IPS-18a (cell line): Measurements from ENCODE around the gene AEN.

ENCODE experiments used
- H3K27ac ChIP-seq: one replicate; pipeline ENCODE4 v1.5.1; 2013; ENCODE audit warnings: low read length
- H3K27me3 ChIP-seq: one replicate; pipeline ENCODE4 v1.6.1; 2013; ENCODE audit warnings: mild to moderate bottlenecking, low read length; ENCODE audit not compliant: control insufficient read depth, insufficient read depth
- H3K36me3 ChIP-seq: one replicate; pipeline ENCODE4 v1.6.1; 2013; ENCODE audit warnings: low read depth, low read length; ENCODE audit not compliant: control insufficient read depth
- H3K4me1 ChIP-seq: one replicate; pipeline ENCODE4 v1.6.1; 2013; ENCODE audit warnings: low read depth, low read length; ENCODE audit not compliant: control insufficient read depth
- H3K4me3 ChIP-seq: one replicate; pipeline ENCODE4 v1.5.1; 2013; ENCODE audit warnings: low read length
- H3K9ac ChIP-seq: one replicate; pipeline ENCODE4 v1.6.1; 2013; ENCODE audit warnings: mild to moderate bottlenecking, low read length, moderate library complexity
- H3K9me3 ChIP-seq: one replicate; pipeline ENCODE4 v1.6.1; 2013; ENCODE audit warnings: low read depth, low read length; ENCODE audit not compliant: control insufficient read depth

The AEN gene

DNA sequence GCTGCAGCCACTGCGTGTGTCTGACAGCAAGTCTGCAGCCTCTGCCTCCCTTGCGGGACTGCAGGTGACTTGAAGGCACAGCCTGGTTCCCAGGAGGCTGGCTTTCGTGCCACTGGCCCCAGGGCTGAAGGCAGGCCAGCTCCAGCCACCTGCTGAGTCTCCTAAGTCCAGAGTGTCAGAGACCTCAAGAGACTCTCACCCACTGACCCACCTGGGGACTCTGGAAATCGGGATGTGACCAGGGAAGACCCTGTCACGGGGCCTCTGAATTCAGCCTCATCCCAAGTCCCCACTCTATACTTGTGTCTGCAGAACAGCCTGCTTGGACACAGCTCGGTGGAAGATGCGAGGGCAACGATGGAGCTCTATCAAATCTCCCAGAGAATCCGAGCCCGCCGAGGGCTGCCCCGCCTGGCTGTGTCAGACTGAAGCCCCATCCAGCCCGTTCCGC, 34.0 kb downstream of the AEN start:
- H3K9ac ChIP-seq: no peak overlapping the region
- H3K27ac ChIP-seq: no peak overlapping the region
- H3K4me1 ChIP-seq: peaks cover 13% of the 10 kb centered on the region
- no peaks in the 10 kb centered on the region for H3K36me3 ChIP-seq
- no peaks in the 10 kb centered on the region for H3K9me3 ChIP-seq
- no peaks in the 10 kb centered on the region for H3K27me3 ChIP-seq
- no peak overlapping the region for H3K4me3 ChIP-seq

DNA sequence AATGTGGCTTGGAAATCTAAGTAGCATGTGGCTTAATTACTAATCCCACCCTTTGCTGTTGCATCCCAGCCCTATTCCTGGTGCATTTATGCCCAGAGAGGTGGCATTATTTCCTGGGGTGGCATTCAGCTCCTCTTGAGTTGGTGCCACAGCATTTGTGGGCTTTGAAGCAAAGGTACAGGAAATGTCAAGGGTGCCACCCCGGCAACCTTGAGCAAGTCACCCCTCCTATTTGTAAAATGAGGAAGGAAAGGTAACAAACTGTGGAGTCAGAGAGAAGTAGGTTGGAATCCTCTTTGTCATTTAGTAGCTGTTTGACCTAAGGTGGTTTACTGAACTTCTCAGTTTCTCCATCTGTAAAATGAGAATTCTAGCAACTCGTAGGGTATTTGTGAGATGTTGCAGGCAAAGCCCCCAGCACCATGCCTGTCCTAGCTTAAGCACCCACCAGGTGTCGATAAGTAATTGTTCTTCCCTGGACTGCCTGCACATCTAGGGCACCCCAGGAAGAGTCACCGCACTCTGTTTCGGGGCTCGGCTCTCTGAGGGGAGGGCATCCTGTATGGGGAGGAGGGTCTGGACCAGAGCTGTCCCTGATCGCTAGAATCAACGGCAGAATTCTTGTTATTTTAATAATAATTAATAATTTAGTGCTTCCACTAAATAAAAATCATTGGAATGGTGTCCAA, 34.8 kb downstream of the AEN start:
- Histone ChIP-seq H3K36me3 (no peaks in the 10 kb centered on the region), H3K9ac (no peak overlapping the region), H3K27me3 (no peaks in the 10 kb centered on the region), H3K27ac (no peak overlapping the region), H3K9me3 (no peaks in the 10 kb centered on the region), H3K4me1 (peaks cover 13% of the 10 kb centered on the region), H3K4me3 (no peak overlapping the region)

DNA sequence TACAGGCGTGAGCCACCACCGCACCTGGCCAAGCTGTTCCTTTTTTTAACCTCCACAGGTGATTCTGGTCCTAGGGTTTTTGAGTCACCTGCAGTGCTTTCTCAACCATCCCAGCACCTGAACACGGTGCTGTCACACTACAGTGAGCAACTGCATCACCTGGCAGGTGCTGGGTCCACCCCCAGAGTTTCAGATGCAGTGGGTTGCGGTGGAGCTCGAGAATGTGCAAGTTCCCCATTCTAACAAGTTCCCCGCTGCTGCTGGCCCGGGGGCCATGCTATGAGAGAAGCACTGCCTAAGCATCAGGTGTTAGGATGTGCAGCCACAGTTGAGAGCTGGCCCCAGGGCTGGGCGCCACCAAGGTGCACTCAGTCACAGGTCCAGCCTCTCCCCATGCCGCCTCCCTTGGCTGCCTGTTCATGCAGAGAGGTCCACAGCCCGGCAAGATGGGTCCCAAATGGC, 35.7 kb downstream of the AEN start:
- Histone ChIP-seq H3K27ac (no peak overlapping the region), H3K9me3 (no peaks in the 10 kb centered on the region), H3K36me3 (no peaks in the 10 kb centered on the region), H3K4me3 (no peak overlapping the region), H3K4me1 (peaks cover 9% of the 10 kb centered on the region), H3K27me3 (no peaks in the 10 kb centered on the region), H3K9ac (no peak overlapping the region)

DNA sequence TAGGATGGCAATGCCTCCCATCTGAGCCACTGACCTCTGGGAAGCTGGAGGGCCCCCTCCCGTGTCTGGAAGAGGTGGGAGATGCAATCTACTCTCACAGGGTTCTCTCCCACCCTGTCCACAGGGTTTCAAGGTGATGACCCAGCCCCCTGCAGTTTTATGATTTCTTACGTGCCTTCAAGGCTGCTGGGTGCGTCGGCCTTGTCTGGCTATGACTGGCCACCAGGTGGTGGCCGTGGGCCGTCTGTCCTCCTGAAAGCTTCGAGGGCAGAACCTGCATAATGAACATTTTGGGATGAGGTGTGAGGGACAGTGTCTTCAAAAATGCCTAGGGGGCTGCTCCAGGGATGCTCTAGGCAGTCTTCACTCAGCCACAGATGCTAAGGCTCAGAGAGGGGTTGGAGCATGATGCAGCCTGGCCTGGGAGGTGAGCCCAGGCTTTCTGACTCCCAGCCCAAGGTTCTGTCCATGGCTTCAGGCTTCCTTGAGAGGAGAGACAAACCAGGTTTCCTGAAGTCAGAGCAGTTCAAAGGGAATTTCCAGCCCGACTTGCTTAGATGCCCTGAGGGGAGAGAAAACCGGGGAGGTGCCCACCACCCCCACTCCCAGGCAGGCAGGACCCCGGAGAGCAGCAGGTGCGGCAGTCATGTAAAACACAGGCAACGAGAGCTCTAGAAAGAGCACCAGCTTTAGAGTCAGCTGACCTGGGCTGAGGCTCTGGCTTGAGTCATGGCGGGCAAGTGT, 36.4 kb downstream of the AEN start:
- Histone ChIP-seq H3K27ac (no peak overlapping the region), H3K4me1 (peaks cover 9% of the 10 kb centered on the region), H3K4me3 (no peak overlapping the region), H3K36me3 (no peaks in the 10 kb centered on the region), H3K9ac (no peak overlapping the region), H3K27me3 (no peaks in the 10 kb centered on the region), H3K9me3 (no peaks in the 10 kb centered on the region)

DNA sequence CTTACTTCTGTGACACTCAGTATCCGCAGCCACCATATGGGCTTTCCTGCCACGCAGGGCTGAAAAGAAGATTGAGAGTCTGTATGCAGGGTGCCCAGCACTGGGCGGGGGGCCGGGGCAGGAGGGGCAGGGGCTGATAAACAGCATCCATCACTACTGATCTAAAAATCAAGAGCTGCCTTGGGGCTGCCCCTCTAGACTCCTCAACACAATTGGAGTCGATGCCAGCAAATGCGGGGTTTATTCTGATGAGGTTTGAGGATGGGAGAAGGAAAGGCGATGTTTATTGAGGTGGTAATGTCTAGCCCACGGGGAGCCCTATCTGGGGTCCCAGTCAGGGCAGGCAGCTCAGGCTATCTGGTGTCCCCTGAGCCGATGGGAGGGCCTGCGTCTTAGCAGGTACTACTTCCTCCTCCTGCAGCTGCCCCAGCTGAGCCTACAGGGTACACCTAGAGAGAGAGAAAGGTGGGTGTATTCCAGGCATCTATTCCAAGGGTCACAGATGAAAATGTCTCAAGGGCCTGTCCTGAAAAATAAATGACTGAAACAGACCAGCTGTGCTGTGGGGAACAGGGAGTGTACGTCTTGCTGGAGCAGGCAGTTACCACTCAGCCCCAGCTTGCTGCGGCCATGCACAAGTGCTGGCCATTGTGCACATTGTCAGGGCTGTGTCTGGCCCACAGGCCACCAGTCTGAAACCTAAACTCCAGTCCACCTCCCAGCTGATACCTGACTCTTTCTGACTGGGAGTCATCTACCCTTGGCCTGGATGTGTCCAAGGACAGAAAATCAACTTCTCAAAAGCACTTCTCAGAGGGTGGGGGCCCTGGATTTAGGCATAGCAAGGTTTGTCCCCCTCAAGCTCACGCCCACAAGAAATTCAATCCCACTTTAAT, 37.2 kb downstream of the AEN start:
- H3K27me3 ChIP-seq: no peaks in the 10 kb centered on the region
- H3K36me3 ChIP-seq: no peaks in the 10 kb centered on the region
- no peak overlapping the region for H3K9ac ChIP-seq
- no peaks in the 10 kb centered on the region for H3K9me3 ChIP-seq
- peaks cover 5% of the 10 kb centered on the region for H3K4me1 ChIP-seq
- H3K27ac ChIP-seq: no peak overlapping the region
- no peak overlapping the region for H3K4me3 ChIP-seq

DNA sequence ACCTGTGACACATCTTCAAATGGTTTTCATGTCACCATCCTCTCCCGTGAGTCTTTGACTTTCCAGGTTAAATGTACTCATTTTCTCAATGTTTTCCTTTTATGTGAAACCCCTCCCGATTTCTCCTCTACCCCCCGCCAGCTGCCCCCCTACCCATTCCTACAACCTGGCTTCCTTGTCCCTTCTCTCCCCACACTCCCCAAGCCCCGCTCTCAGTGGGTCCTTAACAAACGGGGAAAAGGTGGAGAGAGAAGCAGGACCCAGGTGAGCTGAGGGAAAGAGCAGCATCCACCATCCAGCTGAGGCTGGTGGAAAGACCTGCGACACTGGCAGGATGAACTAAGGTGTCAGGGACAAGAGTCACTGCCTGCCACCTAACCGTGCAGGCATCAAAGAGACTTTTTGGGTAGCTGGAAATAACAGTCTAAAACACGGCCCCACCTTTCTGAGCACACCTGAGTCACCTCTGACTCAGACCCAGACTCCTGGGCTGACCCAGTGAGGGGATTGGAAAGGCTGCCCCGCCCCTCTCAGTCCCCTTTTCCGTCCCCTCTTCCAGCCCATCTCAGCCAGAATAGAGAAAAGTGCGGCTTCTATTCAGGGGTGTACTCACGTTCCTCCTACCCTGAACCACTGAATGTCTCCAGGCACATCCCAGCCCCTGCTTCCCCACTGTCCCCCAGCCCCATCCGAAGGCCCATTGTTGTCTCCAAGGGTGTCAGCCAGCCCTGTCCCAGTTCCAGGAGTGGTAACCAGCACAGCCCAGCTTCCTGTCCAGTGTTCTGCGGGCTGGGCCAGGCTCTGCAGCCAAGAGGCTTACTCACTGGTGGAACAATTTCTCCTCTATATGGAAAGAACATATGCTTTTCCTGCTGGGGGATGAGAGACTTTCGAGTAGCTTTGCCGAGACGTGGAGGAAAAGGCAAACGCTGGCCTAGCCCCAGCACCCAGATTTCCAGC, 38.1 kb downstream of the AEN start:
- Histone ChIP-seq H3K9me3 (no peaks in the 10 kb centered on the region), H3K27me3 (no peaks in the 10 kb centered on the region), H3K36me3 (no peaks in the 10 kb centered on the region), H3K4me1 (peaks cover 5% of the 10 kb centered on the region), H3K9ac (no peak overlapping the region), H3K27ac (no peak overlapping the region), H3K4me3 (no peak overlapping the region)

DNA sequence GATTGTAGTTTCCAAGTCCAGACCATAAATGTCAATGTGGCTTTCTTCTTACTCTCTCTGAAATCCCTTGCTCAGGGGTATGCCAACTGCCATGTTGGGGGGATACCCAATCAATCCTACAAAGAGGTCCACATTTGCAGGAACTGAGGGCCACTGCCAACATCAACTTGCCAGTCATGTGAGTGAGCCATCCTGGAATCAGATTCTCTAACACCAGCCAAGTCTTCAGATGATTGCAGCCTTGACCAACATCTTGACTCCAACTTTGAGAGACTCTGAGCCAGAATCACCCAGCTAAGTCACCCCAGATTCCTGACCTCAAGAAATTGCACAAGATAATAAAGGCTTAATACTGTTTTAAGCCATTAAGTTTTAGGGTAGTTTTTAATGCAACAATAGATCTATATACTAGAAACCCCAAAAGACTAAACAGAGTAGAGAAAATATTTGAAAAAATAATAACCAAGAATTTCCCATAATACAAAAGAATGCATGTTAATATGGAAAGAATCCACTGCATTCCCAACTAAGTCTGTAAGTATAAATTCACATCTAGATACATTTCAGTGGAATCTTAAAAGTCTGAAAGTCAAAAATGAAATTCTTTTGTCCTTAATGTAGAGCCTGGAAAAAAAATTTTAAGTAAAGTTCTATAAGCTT, 40.0 kb downstream of the AEN start:
- no peak overlapping the region for H3K27ac ChIP-seq
- H3K9me3 ChIP-seq: no peaks in the 10 kb centered on the region
- no peak overlapping the region for H3K9ac ChIP-seq
- peaks cover 5% of the 10 kb centered on the region for H3K4me1 ChIP-seq
- no peaks in the 10 kb centered on the region for H3K36me3 ChIP-seq
- H3K4me3 ChIP-seq: no peak overlapping the region
- H3K27me3 ChIP-seq: no peaks in the 10 kb centered on the region

DNA sequence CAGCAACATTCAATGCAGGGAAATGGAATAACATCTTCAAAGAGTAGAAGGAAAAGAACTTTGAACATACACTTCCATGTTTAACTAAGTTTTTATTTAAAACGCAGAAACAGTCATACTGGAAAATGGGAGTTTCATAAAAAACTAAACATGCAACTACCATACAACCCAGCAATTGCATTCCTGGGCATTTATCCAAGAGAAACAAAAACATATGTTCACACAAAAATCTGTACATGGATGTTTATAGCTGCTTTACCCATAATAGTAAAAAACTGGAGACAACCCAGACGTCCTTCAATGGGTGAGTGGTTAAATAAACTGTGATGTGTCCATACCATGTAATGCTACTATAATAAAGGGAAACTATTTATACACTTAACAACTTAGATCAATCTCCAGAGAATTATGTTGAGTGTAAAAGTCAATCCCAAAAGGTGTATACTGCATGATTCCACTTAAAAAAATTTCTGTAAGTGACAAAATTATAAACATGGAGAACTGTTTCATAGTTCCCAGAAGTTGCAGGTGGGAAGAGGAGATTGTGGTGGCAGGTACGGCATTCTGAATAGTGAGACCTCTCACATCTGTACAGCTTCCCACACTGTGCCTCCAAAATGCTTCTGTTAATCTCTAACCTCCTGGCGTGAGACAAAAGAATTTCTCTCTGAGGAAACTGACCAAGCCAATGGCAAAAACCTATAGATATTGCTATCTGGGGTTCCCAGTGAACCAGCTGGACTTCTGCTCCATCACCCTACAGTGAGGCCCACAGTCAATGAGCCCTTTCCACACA, 40.8 kb downstream of the AEN start:
- Histone ChIP-seq H3K27ac (no peak overlapping the region), H3K9me3 (no peaks in the 10 kb centered on the region), H3K9ac (no peak overlapping the region), H3K36me3 (no peaks in the 10 kb centered on the region), H3K27me3 (no peaks in the 10 kb centered on the region), H3K4me1 (peaks cover 5% of the 10 kb centered on the region), H3K4me3 (no peak overlapping the region)

DNA sequence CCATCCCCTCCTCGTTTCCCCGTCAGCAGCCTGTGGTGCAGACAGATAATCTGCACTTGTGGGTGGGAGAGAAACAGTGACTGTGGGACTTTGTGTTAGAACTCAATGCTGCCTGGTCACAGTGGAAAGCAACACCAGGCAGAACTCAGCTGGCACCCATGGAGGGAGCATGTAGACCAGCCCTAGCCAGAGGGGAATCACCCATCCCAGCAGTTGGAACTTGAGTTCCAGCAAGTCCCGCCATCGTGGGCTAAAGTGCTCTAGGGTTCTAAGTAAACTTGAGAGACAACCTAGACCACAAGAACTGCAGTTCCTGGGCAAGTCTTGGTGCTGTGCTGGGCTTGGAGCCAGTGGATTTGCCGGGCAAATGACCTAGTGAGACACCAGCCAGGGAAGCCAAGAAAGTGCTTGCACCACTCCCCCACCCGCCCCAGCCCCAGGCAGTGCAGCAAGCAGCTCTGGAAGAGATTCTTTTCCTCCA, 42.0 kb downstream of the AEN start:
- H3K36me3 ChIP-seq: no peaks in the 10 kb centered on the region
- H3K4me1 ChIP-seq: no peaks in the 10 kb centered on the region
- H3K9ac ChIP-seq: no peak overlapping the region
- H3K27me3 ChIP-seq: no peaks in the 10 kb centered on the region
- H3K9me3 ChIP-seq: no peaks in the 10 kb centered on the region
- H3K27ac ChIP-seq: no peak overlapping the region
- H3K4me3 ChIP-seq: no peak overlapping the region
